ENCODE results near the gene AMH. TPM values are rescaled to one million over a fixed set of nuclear protein-coding genes. Genes with fewer than 3 reads are reported as not detected.
A peak's percentile ranks its signal among the peaks of the same experiment; 100 is the strongest.

AMH gene
- polyA plus RNA-seq, 3 donors, result 0.12 TPM; not detected in 2

GRCh38 chr19:2207008-2207407 is 42.1 kb upstream of the AMH start:
- H3K9ac ChIP-seq (ENCODE audit: insufficient read depth, low read length, poor library complexity, severe bottlenecking), result no peak overlapping the region
- H4K20me1 ChIP-seq (ENCODE audit: insufficient read depth, low read length), result peaks cover 22% of the 10 kb centered on the region
- peaks cover 69 to 88% of the 10 kb centered on the region in 2 donors for H3K36me3 ChIP-seq (replicated peaks in 1 of 2; ENCODE audit: control insufficient read depth in 1 of 2, insufficient read depth in 2 of 2, low read length in 2 of 2)
- Mint-ChIP-seq H3K36me3 (peaks cover 51 to 92% of the 10 kb centered on the region in 2 donors), H3K4me1 (no peaks in the 10 kb centered on the region), H3K27ac (peak overlapping the region in 1 of 7 donors; percentile 33), H3K4me3 (no peak overlapping the region), H3K9me3 (no peaks in the 10 kb centered on the region), H3K27me3 (ENCODE audit: low read depth in 3 of 3) (peaks cover 0 to 2% (median 0%) of the 10 kb centered on the region in 3 donors)
- H2AFZ ChIP-seq (ENCODE audit: insufficient read depth, low read depth, low read length, poor library complexity, severe bottlenecking), result no peak overlapping the region
- H3K27me3 ChIP-seq (ENCODE audit: control insufficient read depth in 2 of 2, insufficient read depth in 2 of 2, low read length in 2 of 2), result no peaks in the 10 kb centered on the region
- no peaks in the 10 kb centered on the region for H3K9me3 ChIP-seq (replicated peaks in 1 of 2; ENCODE audit: control insufficient read depth in 1 of 2, insufficient read depth in 1 of 2, low read length in 2 of 2)
- H3K4me1 ChIP-seq (ENCODE audit: control insufficient read depth in 1 of 2, insufficient read depth in 2 of 2, low read length in 2 of 2), result no peaks in the 10 kb centered on the region
- no peak for TF ChIP-seq CTCF (IDR thresholded peaks at IDR 0.05)
- no peak overlapping the region for H3K4me3 ChIP-seq (replicated peaks in 1 of 3; ENCODE audit: low read depth in 2 of 3, low read length in 3 of 3)
- intact Hi-C loops (cut with micrococcal nuclease), result no loop called here
- no peak overlapping the region for H3K27ac ChIP-seq (ENCODE audit: low read depth in 1 of 2, low read length in 2 of 2)
- no peaks in the 10 kb centered on the region for H3K79me2 ChIP-seq (ENCODE audit: insufficient read depth, low read length)
- WGBS (ENCODE audit: insufficient coverage), result 99% methylated on average over 11 of the region's 15 CpGs
- H3K4me2 ChIP-seq (replicated peaks; ENCODE audit: extremely low read depth, low read length, poor library complexity, severe bottlenecking), result no peak overlapping the region
- no peak for DNase-seq

- H4K20me1 ChIP-seq (ENCODE audit: insufficient read depth, low read length), result peaks cover 14% of the 10 kb centered on the region
Observed at GRCh38 chr19:2207991-2208860, 40.9 kb upstream of the AMH start.

More at GRCh38 chr19:2207991-2208860, 40.9 kb upstream of the AMH start:
- Mint-ChIP-seq H3K36me3 (peaks cover 50 to 92% of the 10 kb centered on the region in 2 donors), H3K9me3 (no peaks in the 10 kb centered on the region), H3K4me1 (no peaks in the 10 kb centered on the region), H3K27ac (peak overlapping the region in 1 of 7 donors; percentile 63), H3K27me3 (ENCODE audit: low read depth in 3 of 3) (peaks cover 0 to 2% (median 0%) of the 10 kb centered on the region in 3 donors), H3K4me3 (no peak overlapping the region)
- Histone ChIP-seq H3K4me3 (replicated peaks in 1 of 3; ENCODE audit: low read depth in 2 of 3, low read length in 3 of 3) (no peak overlapping the region), H3K4me1 (ENCODE audit: control insufficient read depth in 1 of 2, insufficient read depth in 2 of 2, low read length in 2 of 2) (no peaks in the 10 kb centered on the region), H3K79me2 (ENCODE audit: insufficient read depth, low read length) (no peaks in the 10 kb centered on the region), H3K36me3 (replicated peaks in 1 of 2; ENCODE audit: control insufficient read depth in 1 of 2, insufficient read depth in 2 of 2, low read length in 2 of 2) (peaks cover 73 to 88% of the 10 kb centered on the region in 2 donors), H2AFZ (ENCODE audit: insufficient read depth, low read depth, low read length, poor library complexity, severe bottlenecking) (no peak overlapping the region), H3K4me2 (replicated peaks; ENCODE audit: extremely low read depth, low read length, poor library complexity, severe bottlenecking) (no peak overlapping the region), H3K27me3 (ENCODE audit: control insufficient read depth in 2 of 2, insufficient read depth in 2 of 2, low read length in 2 of 2) (no peaks in the 10 kb centered on the region), H3K27ac (ENCODE audit: low read depth in 1 of 2, low read length in 2 of 2) (no peak overlapping the region), H3K9me3 (replicated peaks in 1 of 2; ENCODE audit: control insufficient read depth in 1 of 2, insufficient read depth in 1 of 2, low read length in 2 of 2) (no peaks in the 10 kb centered on the region), H3K9ac (ENCODE audit: insufficient read depth, low read length, poor library complexity, severe bottlenecking) (no peak overlapping the region)
- intact Hi-C loops (cut with micrococcal nuclease), result no loop called here
- 95% methylated on average over 27 of the region's 36 CpGs for WGBS (ENCODE audit: insufficient coverage)
- no peak for DNase-seq
- no peak for TF ChIP-seq CTCF (IDR thresholded peaks at IDR 0.05)

Data from CD14-positive monocyte (primary cell).